ENCODE results near the gene TUBA1B. TPM values are rescaled to one million over a fixed set of nuclear protein-coding genes. Genes with fewer than 3 reads are reported as not detected.

The TUBA1B gene
- total RNA-seq, 1 experiment from 2014 or later = 2,063 TPM

GRCh38 chr12:49088150-49088931 lies 42.9 kb downstream of the TUBA1B start:
- H2AFZ ChIP-seq (ENCODE audit: low read length) = no peak overlapping the region
- no peak overlapping the region for H2BK120ac ChIP-seq (ENCODE audit: low read depth, low read length, poor library complexity, severe bottlenecking)
- TF ChIP-seq, protein P1, sequence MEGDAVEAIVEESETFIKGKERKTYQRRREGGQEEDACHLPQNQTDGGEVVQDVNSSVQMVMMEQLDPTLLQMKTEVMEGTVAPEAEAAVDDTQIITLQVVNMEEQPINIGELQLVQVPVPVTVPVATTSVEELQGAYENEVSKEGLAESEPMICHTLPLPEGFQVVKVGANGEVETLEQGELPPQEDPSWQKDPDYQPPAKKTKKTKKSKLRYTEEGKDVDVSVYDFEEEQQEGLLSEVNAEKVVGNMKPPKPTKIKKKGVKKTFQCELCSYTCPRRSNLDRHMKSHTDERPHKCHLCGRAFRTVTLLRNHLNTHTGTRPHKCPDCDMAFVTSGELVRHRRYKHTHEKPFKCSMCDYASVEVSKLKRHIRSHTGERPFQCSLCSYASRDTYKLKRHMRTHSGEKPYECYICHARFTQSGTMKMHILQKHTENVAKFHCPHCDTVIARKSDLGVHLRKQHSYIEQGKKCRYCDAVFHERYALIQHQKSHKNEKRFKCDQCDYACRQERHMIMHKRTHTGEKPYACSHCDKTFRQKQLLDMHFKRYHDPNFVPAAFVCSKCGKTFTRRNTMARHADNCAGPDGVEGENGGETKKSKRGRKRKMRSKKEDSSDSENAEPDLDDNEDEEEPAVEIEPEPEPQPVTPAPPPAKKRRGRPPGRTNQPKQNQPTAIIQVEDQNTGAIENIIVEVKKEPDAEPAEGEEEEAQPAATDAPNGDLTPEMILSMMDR (conservative IDR thresholded peaks at IDR 0.05) = peak; percentile 93
- H3K14ac ChIP-seq (ENCODE audit: insufficient read depth, low read length) = no peak overlapping the region
- no peak overlapping the region for H2BK5ac ChIP-seq (ENCODE audit: insufficient read length, low read length)
- H3K4me1 ChIP-seq (ENCODE audit: insufficient read depth, low read length) = no peaks in the 10 kb centered on the region
- H3K56ac ChIP-seq (ENCODE audit: insufficient read length, low read depth, low read length) = no peak overlapping the region
- Mint-ChIP-seq H3K36me3 (ENCODE audit: insufficient read depth in 1 of 3, low read depth in 3 of 3) (peaks cover 0 to 2% (median 0%) of the 10 kb centered on the region in 3 experiments; a peak in 2 of 7 replicates), H3K27me3 (ENCODE audit: low read depth) (peaks cover 93% of the 10 kb centered on the region), H3K27ac (no peak overlapping the region), H3K9me3 (no peaks in the 10 kb centered on the region), H3K4me1 (peaks cover 23 to 45% of the 10 kb centered on the region in 2 experiments), H3K4me3 (peak overlapping the region in 1 of 2 experiments; percentile 62; a peak in 3 of 5 replicates)
- no peak overlapping the region for H2BK12ac ChIP-seq (ENCODE audit: insufficient read length, low read depth, low read length)
- peaks cover 8% of the 10 kb centered on the region for H4K20me1 ChIP-seq (ENCODE audit: control insufficient read depth, insufficient read depth, insufficient read length)
- H3K23me2 ChIP-seq (ENCODE audit: insufficient read length, low read depth, low read length, poor library complexity, severe bottlenecking) = peaks cover 12% of the 10 kb centered on the region
- H3K9me3 ChIP-seq (ENCODE audit: control insufficient read depth, low read depth, low read length) = no peaks in the 10 kb centered on the region
- H4K5ac ChIP-seq (ENCODE audit: insufficient read length, low read depth, low read length) = no peak overlapping the region
- H2BK15ac ChIP-seq (ENCODE audit: low read depth, low read length) = no peak overlapping the region
- H3T11ph ChIP-seq (ENCODE audit: low read length) = no peak overlapping the region
- no peak overlapping the region for H4K8ac ChIP-seq (replicated peaks; ENCODE audit: insufficient read length, low read depth, low read length)
- peak overlapping the region; percentile 33 for H3K4me2 ChIP-seq (ENCODE audit: insufficient read depth, insufficient read length, low read length)
- no peaks in the 10 kb centered on the region for H3K79me2 ChIP-seq (ENCODE audit: insufficient read depth, low read length)
- H2BK20ac ChIP-seq (ENCODE audit: low read depth, low read length, poor library complexity, severe bottlenecking) = no peak overlapping the region
- no peak overlapping the region for H3K18ac ChIP-seq (ENCODE audit: insufficient read length, low read depth, low read length)
- no peaks in the 10 kb centered on the region for H3K79me1 ChIP-seq (ENCODE audit: insufficient read depth, low read depth, low read length, poor library complexity, severe bottlenecking)
- no peak overlapping the region for H2AK5ac ChIP-seq (ENCODE audit: insufficient read length, low read length)
- WGBS (ENCODE audit: extremely low coverage, insufficient read length, low lambda C conversion rate) = no CpG with 5 or more reads among the region's 18 CpGs
- H3K23ac ChIP-seq (ENCODE audit: insufficient read length, low read depth, low read length) = no peak overlapping the region
- H4K91ac ChIP-seq (ENCODE audit: insufficient read length, low read depth, low read length) = no peak overlapping the region
- no peak overlapping the region for H3K27ac ChIP-seq (ENCODE audit: insufficient read length, low read depth, low read length)
- DNase-seq = peak; percentile 90
- H3K27me3 ChIP-seq (ENCODE audit: insufficient read depth, low read length) = peaks cover 55% of the 10 kb centered on the region
- no peak overlapping the region for H3K9ac ChIP-seq (ENCODE audit: extremely low read depth, insufficient read length, low read length)
- no peak overlapping the region for H3K4ac ChIP-seq (ENCODE audit: low read depth, low read length)
